ENCODE measurements around the gene AQP1.

Gene AQP1

GRCh38 chr7:30900053-30900452, 11.6 kb upstream of the AQP1 start:
- ChIA-PET CTCF (no interaction called here), POLR2A (no interaction called here)
- H3K4me3 ChIP-seq (ENCODE audit: low read depth, low read length) = no peak overlapping the region
- TF ChIP-seq CTCF (IDR thresholded peaks at IDR 0.05; ENCODE audit: insufficient read depth, low read length, missing control alignments) = no peak
- DNase-seq (ENCODE audit: low read depth, low spot score) = no peak

- ChIA-PET POLR2A (no interaction called here), CTCF (no interaction called here)
- H3K4me3 ChIP-seq (ENCODE audit: low read depth, low read length) = no peak overlapping the region
- DNase-seq (ENCODE audit: low read depth, low spot score) = no peak
- no peak for TF ChIP-seq CTCF (IDR thresholded peaks at IDR 0.05; ENCODE audit: insufficient read depth, low read length, missing control alignments)
Measured at GRCh38 chr7:30900803-30901362, 10.8 kb upstream of the AQP1 start.

- no peak for TF ChIP-seq CTCF (IDR thresholded peaks at IDR 0.05; ENCODE audit: insufficient read depth, low read length, missing control alignments)
- POLR2A ChIA-PET = no interaction called here
- CTCF ChIA-PET = no interaction called here
- DNase-seq (ENCODE audit: low read depth, low spot score) = no peak
- no peak overlapping the region for H3K4me3 ChIP-seq (ENCODE audit: low read depth, low read length)
Measured at GRCh38 chr7:30901856-30902255, 9.8 kb upstream of the AQP1 start.

GRCh38 chr7:30902466-30902865, 9.2 kb upstream of the AQP1 start:
- DNase-seq (ENCODE audit: low read depth, low spot score) = no peak
- ChIA-PET CTCF (no interaction called here), POLR2A (no interaction called here)
- no peak for TF ChIP-seq CTCF (IDR thresholded peaks at IDR 0.05; ENCODE audit: insufficient read depth, low read length, missing control alignments)
- no peak overlapping the region for H3K4me3 ChIP-seq (ENCODE audit: low read depth, low read length)

GRCh38 chr7:30903146-30903545, 8.5 kb upstream of the AQP1 start:
- ChIA-PET POLR2A (no interaction called here), CTCF (no interaction called here)
- DNase-seq (ENCODE audit: low read depth, low spot score) = no peak
- TF ChIP-seq CTCF (IDR thresholded peaks at IDR 0.05; ENCODE audit: insufficient read depth, low read length, missing control alignments) = no peak
- H3K4me3 ChIP-seq (ENCODE audit: low read depth, low read length) = no peak overlapping the region

- ChIA-PET POLR2A (no interaction called here), CTCF (interaction anchor here (1.0 to 2.4 kb wide), 2 partner anchors 16 to 34 kb away, joined by 3 to 6 read pairs; no protein-coding TSS in a partner anchor)
- no peak overlapping the region for H3K4me3 ChIP-seq (ENCODE audit: low read depth, low read length)
- TF ChIP-seq CTCF (IDR thresholded peaks at IDR 0.05; ENCODE audit: insufficient read depth, low read length, missing control alignments) = no peak
- DNase-seq (ENCODE audit: low read depth, low spot score) = no peak
Measured at GRCh38 chr7:30904561-30904960, 7.1 kb upstream of the AQP1 start.
